C4-2B (cell line): Measurements from ENCODE around the gene ATOSB.

ENCODE experiments used
- CTCF ChIP-seq: fragments of 450-650 bp; conservative IDR thresholded peaks from 2 replicates; pipeline ENCODE4 v1.5.1; 2017; ENCODE audit warnings: mild to moderate bottlenecking
- ZFX ChIP-seq: fragments of 450-650 bp; IDR thresholded peaks from 2 replicates; pipeline ENCODE4 v1.6.1; 2017

GRCh38 chr9:35085078-35085477 is 30.6 kb downstream of the ATOSB start:
- TF ChIP-seq CTCF (no peak), ZFX (no peak)
